Thyroid gland (tissue), 4 donors: ENCODE data around the gene CCSAP. TPM values are rescaled to one million over a fixed set of nuclear protein-coding genes. Genes with fewer than 3 reads are reported as not detected.

Source experiments
- DNase-seq, 2 donors: peaks; one replicate each; pipeline ENCODE4 v3.0.0-alpha.2; 2019
- H3K27ac ChIP-seq, 3 donors: fragments of 200-600 bp; sonication (generic); 1 replicate in 2 of 3; 2 replicates in 1 of 3; pipeline ENCODE4 v1.5.1; 2016 to 2019; ENCODE audit warnings: mild to moderate bottlenecking in 1 of 3, moderate library complexity in 1 of 3
- H3K27me3 ChIP-seq: fragments of 200-600 bp; sonication (generic); one replicate; pipeline ENCODE4 v1.5.1; 2019
- H3K36me3 ChIP-seq, 2 donors: fragments of 200-600 bp; sonication (generic); one replicate each; pipeline ENCODE4 v1.5.1; 2016 to 2019
- H3K4me1 ChIP-seq, 2 donors: fragments of 200-600 bp; sonication (generic); one replicate each; pipeline ENCODE4 v1.5.1; 2017 to 2019
- H3K4me3 ChIP-seq, 3 donors: fragments of 200-600 bp; sonication (generic); replicated peaks in 1 of 3; 1 replicate in 2 of 3; 2 replicates in 1 of 3; pipeline ENCODE4 v1.5.1; 2016; ENCODE audit warnings: mild to moderate bottlenecking in 1 of 3
- H3K9me3 ChIP-seq: fragments of 200-600 bp; sonication (generic); one replicate; pipeline ENCODE4 v1.5.1; 2017
- CTCF ChIP-seq, 6 experiments: fragments of 200-600 bp in 3 of 6; fragments of 450-650 bp in 3 of 6; sonication (generic) in 3 of 6; IDR thresholded peaks; one replicate each; pipeline ENCODE4 v1.5.1; 2016 to 2019; ENCODE audit warnings: antibody characterized with exemption in 6 of 6, mild to moderate bottlenecking in 2 of 6, inconsistent platforms in 1 of 6, moderate library complexity in 1 of 6
- POLR2A ChIP-seq, 2 donors: fragments of 450-650 bp; IDR thresholded peaks; one replicate each; pipeline ENCODE4 v1.6.1; 2017; ENCODE audit warnings: antibody characterized with exemption in 2 of 2, mild to moderate bottlenecking in 2 of 2, moderate library complexity in 1 of 2
- WGBS, 2 donors: methylation state at CpG; one replicate each; pipeline ENCODE4 v1.1.5; 2017; 5-methylcytosine and 5-hydroxymethylcytosine counted together
- intact Hi-C: fragments of 100-400 bp; cut with DNase I; formaldehyde crosslinking; loops from one replicate; pipeline ENCODE4 v1.15.1; 2023
- total RNA-seq, 4 donors: library from RNA; depleted of rRNA; stranded (reverse); fragments of >200 nt; gene quantifications; one replicate each; pipeline ENCODE4 v1.2.3, GENCODE V29; 2016

The CCSAP gene
- total RNA-seq, 4 donors from 2014 or later = 2.1 to 3.6 (median 2.9) TPM

DNA sequence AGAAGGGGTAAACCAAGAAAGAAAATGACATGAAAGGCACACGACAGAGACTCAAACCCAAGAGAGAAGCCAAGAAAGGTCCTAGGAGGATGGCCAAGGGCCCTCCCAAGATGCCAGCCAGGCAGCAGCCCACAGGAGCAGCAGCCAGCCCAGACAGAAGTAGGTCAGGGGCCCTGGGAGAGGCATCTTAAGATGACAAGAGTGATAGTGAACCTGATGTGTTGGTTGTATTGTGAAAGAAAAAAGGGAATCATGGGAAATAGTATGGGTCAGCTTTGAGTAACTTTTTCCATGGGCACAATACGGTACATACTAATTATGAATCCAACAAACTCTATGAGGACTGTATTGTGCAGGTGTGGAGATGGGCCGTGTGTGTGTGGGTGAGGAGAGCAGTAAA lies 3.3 kb downstream of the CCSAP start:
- WGBS, 2 donors = 93 to 95% methylated on average over 3 of the region's 3 CpGs
- peaks cover 0 to 9% of the 10 kb centered on the region in 2 donors for H3K4me1 ChIP-seq
- intact Hi-C loops = loop anchor here (10.0 kb wide), 1 partner anchor 65 kb away; the partner anchor contains the start of gene RAB4A
- no peak overlapping the region for H3K27ac ChIP-seq
- H3K27me3 ChIP-seq = no peaks in the 10 kb centered on the region
- H3K9me3 ChIP-seq = no peaks in the 10 kb centered on the region
- no peak overlapping the region for H3K4me3 ChIP-seq
- TF ChIP-seq POLR2A (IDR thresholded peaks at IDR 0.05) = no peak
- no peak for TF ChIP-seq CTCF (IDR thresholded peaks at IDR 0.05)
- DNase-seq = no peak
- H3K36me3 ChIP-seq = no peaks in the 10 kb centered on the region

GRCh38 chr1:229339086-229339485 lies 3.8 kb downstream of the CCSAP start:
- peaks cover 0 to 9% of the 10 kb centered on the region in 2 donors for H3K4me1 ChIP-seq
- H3K4me3 ChIP-seq = no peak overlapping the region
- no peak for DNase-seq
- H3K9me3 ChIP-seq = no peaks in the 10 kb centered on the region
- H3K36me3 ChIP-seq = no peaks in the 10 kb centered on the region
- 95 to 99% methylated on average over 4 of the region's 4 CpGs for WGBS, 2 donors
- H3K27me3 ChIP-seq = no peaks in the 10 kb centered on the region
- intact Hi-C loops = loop anchor here (10.0 kb wide), 1 partner anchor 64 kb away; the partner anchor contains the start of gene RAB4A
- no peak overlapping the region for H3K27ac ChIP-seq
- no peak for TF ChIP-seq CTCF (IDR thresholded peaks at IDR 0.05)
- no peak for TF ChIP-seq POLR2A (IDR thresholded peaks at IDR 0.05)

GRCh38 chr1:229336345-229336744 lies 6.5 kb downstream of the CCSAP start:
- Histone ChIP-seq H3K27ac (no peak overlapping the region), H3K4me3 (no peak overlapping the region), H3K9me3 (no peaks in the 10 kb centered on the region), H3K27me3 (no peaks in the 10 kb centered on the region), H3K4me1 (peaks cover 0 to 2% of the 10 kb centered on the region in 2 donors), H3K36me3 (no peaks in the 10 kb centered on the region)
- DNase-seq = no peak
- TF ChIP-seq POLR2A (IDR thresholded peaks at IDR 0.05) (no peak), CTCF (IDR thresholded peaks at IDR 0.05) (no peak)
- intact Hi-C loops = loop anchor here (10.0 kb wide), 1 partner anchor 62 kb away; the partner anchor contains the start of gene RAB4A
- WGBS, 2 donors = 81 to 84% methylated on average over 3 of the region's 3 CpGs

DNA sequence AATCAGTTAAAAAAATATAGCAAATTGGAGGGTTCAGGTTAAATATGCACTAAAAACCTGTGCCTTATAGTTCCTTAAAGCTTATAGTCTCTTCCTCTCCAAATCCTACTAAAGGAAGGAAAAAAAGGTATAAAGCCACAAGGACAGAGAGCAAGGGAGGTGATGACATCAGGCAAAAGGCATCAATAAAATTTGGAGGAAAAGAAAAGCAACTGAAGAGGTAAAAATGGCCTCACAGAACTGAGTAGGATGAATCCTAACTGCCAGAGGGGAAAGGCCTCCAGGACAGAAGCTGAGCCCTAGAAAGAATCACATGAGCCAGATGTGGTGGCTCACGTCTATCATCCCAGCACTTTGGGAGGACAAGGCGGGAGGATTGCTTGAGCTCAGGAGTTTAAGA lies 8.1 kb downstream of the CCSAP start:
- WGBS, 2 donors = 98 to 99% methylated on average over 2 of the region's 2 CpGs
- no peak overlapping the region for H3K27ac ChIP-seq
- intact Hi-C loops = loop anchor here (10.0 kb wide), 1 partner anchor 60 kb away; the partner anchor contains the start of gene RAB4A
- H3K4me3 ChIP-seq = no peak overlapping the region
- H3K9me3 ChIP-seq = no peaks in the 10 kb centered on the region
- no peak for TF ChIP-seq POLR2A (IDR thresholded peaks at IDR 0.05)
- TF ChIP-seq CTCF (IDR thresholded peaks at IDR 0.05) = no peak
- no peaks in the 10 kb centered on the region for H3K27me3 ChIP-seq
- no peak for DNase-seq
- H3K4me1 ChIP-seq = no peaks in the 10 kb centered on the region
- H3K36me3 ChIP-seq = no peaks in the 10 kb centered on the region

DNA sequence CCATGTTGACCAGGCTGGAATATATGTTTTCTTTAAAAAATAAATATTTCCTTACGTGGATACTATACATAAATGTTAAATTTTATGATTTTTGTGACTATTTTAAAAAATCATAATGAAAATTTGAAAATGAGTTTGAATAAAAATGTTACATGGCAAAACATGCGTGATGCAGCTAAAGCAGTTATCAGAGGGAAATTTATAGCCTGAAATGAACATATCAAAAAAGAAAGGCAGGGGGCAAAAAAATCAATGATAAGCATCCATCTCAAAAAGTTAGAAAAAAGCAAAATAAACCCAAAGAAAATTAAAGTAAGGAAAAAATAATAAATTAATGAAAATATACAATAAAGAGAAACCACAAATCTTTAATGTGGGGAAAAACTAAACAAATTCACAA lies 8.6 kb downstream of the CCSAP start:
- intact Hi-C loops = loop anchor here (10.0 kb wide), 1 partner anchor 59 kb away; the partner anchor contains the start of gene RAB4A
- no peaks in the 10 kb centered on the region for H3K9me3 ChIP-seq
- no peak overlapping the region for H3K27ac ChIP-seq
- no peaks in the 10 kb centered on the region for H3K4me1 ChIP-seq
- no peak overlapping the region for H3K4me3 ChIP-seq
- DNase-seq = no peak
- TF ChIP-seq CTCF (IDR thresholded peaks at IDR 0.05) = no peak
- TF ChIP-seq POLR2A (IDR thresholded peaks at IDR 0.05) = no peak
- no peaks in the 10 kb centered on the region for H3K27me3 ChIP-seq
- WGBS, 2 donors = 74 to 97% methylated on average over 2 of the region's 2 CpGs
- H3K36me3 ChIP-seq = no peaks in the 10 kb centered on the region
